Heart left ventricle (tissue), 16 donors: ENCODE results near the gene PRKCB. TPM values are rescaled to one million over a fixed set of nuclear protein-coding genes. Genes with fewer than 3 reads are reported as not detected.

ENCODE experiments used
- ATAC-seq, 4 donors: fragments of 200-7000 bp; cut with Tn5 transposase; one replicate each; pipeline ENCODE4 v1.9.1; 2020 to 2022; ENCODE audit warnings: moderate library complexity in 4 of 4, mild to moderate bottlenecking in 3 of 4, moderate number of reproducible peaks in 1 of 4
- DNase-seq, 5 donors: peaks; one replicate each; pipeline ENCODE4 v3.0.0-alpha.2; 2020
- H3K27ac ChIP-seq, 12 donors: fragments of 200-600 bp; sonication (generic) in 4 of 12; one replicate each; pipeline versions ENCODE4 v1.5.0 to v1.8.0; 2016 to 2022; ENCODE audit warnings: mild to moderate bottlenecking in 2 of 12
- H3K27me3 ChIP-seq, 9 donors: fragments of 200-600 bp; sonication (generic) in 2 of 9; one replicate each; pipeline versions ENCODE4 v1.5.1 to v1.8.0; 2016 to 2022; ENCODE audit warnings: mild to moderate bottlenecking in 3 of 9
- H3K36me3 ChIP-seq, 9 donors: fragments of 200-600 bp; sonication (generic) in 2 of 9; one replicate each; pipeline versions ENCODE4 v1.5.0 to v1.8.0; 2018 to 2022; ENCODE audit warnings: mild to moderate bottlenecking in 2 of 9
- H3K4me1 ChIP-seq, 12 donors: fragments of 200-600 bp; sonication (generic) in 4 of 12; one replicate each; pipeline versions ENCODE4 v1.5.0 to v1.8.0; 2016 to 2022; ENCODE audit warnings: mild to moderate bottlenecking in 3 of 12
- H3K4me3 ChIP-seq, 12 donors: fragments of 200-600 bp; sonication (generic) in 4 of 12; one replicate each; pipeline versions ENCODE4 v1.5.0 to v1.8.0; 2017 to 2022; ENCODE audit warnings: mild to moderate bottlenecking in 9 of 12, moderate library complexity in 4 of 12
- H3K9me3 ChIP-seq, 12 donors: fragments of 200-600 bp; sonication (generic) in 4 of 12; one replicate each; pipeline versions ENCODE4 v1.5.0 to v1.8.0; 2016 to 2022; ENCODE audit warnings: mild to moderate bottlenecking in 1 of 12
- CTCF ChIP-seq, 12 donors: fragments of 200-600 bp; sonication (generic) in 4 of 12; IDR thresholded peaks; one replicate each; pipeline versions ENCODE4 v1.5.0 to v1.8.0; 2018 to 2022; ENCODE audit warnings: antibody characterized with exemption in 12 of 12, mild to moderate bottlenecking in 5 of 12
- POLR2A ChIP-seq, 2 donors: fragments of 450-650 bp; IDR thresholded peaks; one replicate each; pipeline ENCODE4 v1.6.1; 2017; ENCODE audit warnings: antibody characterized with exemption in 2 of 2, mild to moderate bottlenecking in 2 of 2, moderate library complexity in 2 of 2
- WGBS, 4 donors: extraction: QIAGEN DNeasy Blood & Tissue Kit in 2 of 4; methylation state at CpG; one replicate each; pipeline versions ENCODE4 v1.1.5 to v1.1.7; 2013 to 2018; 5-methylcytosine and 5-hydroxymethylcytosine counted together
- intact Hi-C, 10 donors: fragments of 100-400 bp; cut with DNase I; formaldehyde crosslinking; loops; one replicate each; pipeline versions ENCODE4 v1.11.1 to v1.14.2; 2022
- polyA plus RNA-seq, 2 donors: library from polyadenylated mRNA; stranded (reverse); fragments of 200-250 nt; gene quantifications; one replicate each; pipeline ENCODE4 v1.2.3, GENCODE V29; 2013
- total RNA-seq, 9 donors: library from RNA; depleted of rRNA in 2 of 9; stranded (reverse); fragments of >200 nt in 2 of 9; fragmentation: NEBNext Ultra II Directional in 3 of 9; extraction: Animal tissue kit (Norgen Biotek cat#: 25700) in 3 of 9; gene quantifications; one replicate each; pipeline versions ENCODE4 v1.1.0 to v1.2.4, GENCODE V29; 2016 to 2023
- donor health status: ischemic (EF 13 %, LVEDD 7.1; RV severe dilation, severe dysfunction).
- donor health status: healthy with polysubstance abuse.
- donor health status: DM: no; HTN: yes; CAD: no.
- donor health status: DM: no; HTN: no; CAD: no.
- donor health status: ischemic (EF 25% LVEDD 6.9; RV normal size, moderate dysfunction).
- donor health status: ischemic (EF 25% LVEDD 5.7; RV mildly dilated, moderate dysfunction).
- donor health status: healthy.
- donor health status: DM: yes; HTN: yes; CAD: no.
- donor health status: ischemic (EF 35%, LVEDD 5.7; RV mildly dilated, moderate dysfunction).
- donor health status: nonischemic (EF 11% LVEDD 7.7; RV severe dilation, severe dysfunction).
- donor health status: DM: yes; HTN: yes; CAD: no.
- donor health status: PGD.
- donor health status: ischemic (EF 29% LVEDD 5.4; RV normal size, mild dysfunction).
- donor health status: nonischemic (EF 23%, LVEDD 6.1; RV moderate dilation, normal function).

The PRKCB gene
- total and polyA plus RNA-seq, 11 donors = 0.30 to 18.4 (median 1.7) TPM

- Histone ChIP-seq H3K4me1 (no peaks in the 10 kb centered on the region), H3K9me3 (no peaks in the 10 kb centered on the region), H3K4me3 (no peak overlapping the region), H3K27ac (no peak overlapping the region), H3K27me3 (peaks cover 0 to 12% (median 0%) of the 10 kb centered on the region in 9 donors), H3K36me3 (no peaks in the 10 kb centered on the region)
- 80 to 88% (median 81%) methylated on average over 1 of the region's 1 CpG for WGBS, 4 donors
- intact Hi-C loops = no loop called here
- DNase-seq (no peak), ATAC-seq (no peak)
- no peak for TF ChIP-seq POLR2A (IDR thresholded peaks at IDR 0.05)
- no peak for TF ChIP-seq CTCF (IDR thresholded peaks at IDR 0.05)
Measured at GRCh38 chr16:23994615-23995014, 158.8 kb downstream of the PRKCB start.

- Histone ChIP-seq H3K27me3 (peaks cover 0 to 12% (median 0%) of the 10 kb centered on the region in 9 donors), H3K27ac (no peak overlapping the region), H3K4me3 (no peak overlapping the region), H3K4me1 (no peaks in the 10 kb centered on the region), H3K36me3 (no peaks in the 10 kb centered on the region), H3K9me3 (no peaks in the 10 kb centered on the region)
- ATAC-seq (no peak), DNase-seq (no peak)
- no peak for TF ChIP-seq POLR2A (IDR thresholded peaks at IDR 0.05)
- no peak for TF ChIP-seq CTCF (IDR thresholded peaks at IDR 0.05)
- 81 to 92% (median 87%) methylated on average over 4 of the region's 4 CpGs for WGBS, 4 donors
- intact Hi-C loops = no loop called here
Measured at GRCh38 chr16:23996258-23996955, 160.6 kb downstream of the PRKCB start.

- H3K4me1 ChIP-seq = no peaks in the 10 kb centered on the region
- no peak overlapping the region for H3K4me3 ChIP-seq
- no peak for TF ChIP-seq CTCF (IDR thresholded peaks at IDR 0.05)
- TF ChIP-seq POLR2A (IDR thresholded peaks at IDR 0.05) = no peak
- peaks cover 0 to 10% (median 0%) of the 10 kb centered on the region in 9 donors for H3K27me3 ChIP-seq
- no peak overlapping the region for H3K27ac ChIP-seq
- no peaks in the 10 kb centered on the region for H3K36me3 ChIP-seq
- intact Hi-C loops = no loop called here
- DNase-seq (no peak), ATAC-seq (no peak)
- no peaks in the 10 kb centered on the region for H3K9me3 ChIP-seq
Measured at GRCh38 chr16:23998771-23999170, 163.0 kb downstream of the PRKCB start.

- intact Hi-C loops = loop anchor here in 1 of 10 donors (10.0 kb wide), 1 partner anchor 65 kb away; no protein-coding TSS in a partner anchor
- Histone ChIP-seq H3K27ac (no peak overlapping the region), H3K36me3 (no peaks in the 10 kb centered on the region), H3K4me3 (no peak overlapping the region), H3K4me1 (no peaks in the 10 kb centered on the region), H3K27me3 (peaks cover 0 to 8% (median 0%) of the 10 kb centered on the region in 9 donors), H3K9me3 (no peaks in the 10 kb centered on the region)
- TF ChIP-seq POLR2A (IDR thresholded peaks at IDR 0.05) (no peak), CTCF (IDR thresholded peaks at IDR 0.05) (no peak)
- no peak for DNase-seq
- no peak for ATAC-seq
- 71 to 92% (median 80%) methylated on average over 2 to 4 of the region's 4 CpGs for WGBS, 4 donors
Measured at GRCh38 chr16:23999663-24000062, 163.9 kb downstream of the PRKCB start.
